HG03060 (cell line): ENCODE measurements around the gene NPY.

Experiments
- ATAC-seq: cut with Tn5 transposase; IDR thresholded peaks from one replicate; pipeline ENCODE4 v1.9.1; 2021; ENCODE audit warnings: low read depth, moderate number of reproducible peaks; ENCODE audit not compliant: unreplicated experiment

NPY gene

GRCh38 chr7:24312588-24312987 is 28.6 kb downstream of the NPY start:
- no peak for ATAC-seq

GRCh38 chr7:24313777-24314176 is 29.8 kb downstream of the NPY start:
- ATAC-seq, result no peak

- no peak for ATAC-seq
These were observed 32.4 kb downstream of the NPY start for GRCh38 chr7:24316340-24316739.

- ATAC-seq, result no peak
These were observed 34.3 kb downstream of the NPY start for GRCh38 chr7:24318326-24318725.

GRCh38 chr7:24319209-24319608 is 35.2 kb downstream of the NPY start:
- ATAC-seq, result no peak

GRCh38 chr7:24323961-24324480 is 40.0 kb downstream of the NPY start:
- ATAC-seq, result no peak

GRCh38 chr7:24325708-24326107 is 41.7 kb downstream of the NPY start:
- ATAC-seq, result no peak

GRCh38 chr7:24328050-24328449 is 44.1 kb downstream of the NPY start:
- ATAC-seq, result no peak

- ATAC-seq, result no peak
These were observed 44.9 kb downstream of the NPY start for GRCh38 chr7:24328894-24329293.

GRCh38 chr7:24334012-24334411 is 50.0 kb downstream of the NPY start:
- no peak for ATAC-seq

- ATAC-seq, result no peak
These were observed 50.6 kb downstream of the NPY start for GRCh38 chr7:24334627-24335026.

GRCh38 chr7:24336461-24336860 is 52.5 kb downstream of the NPY start:
- no peak for ATAC-seq

GRCh38 chr7:24337180-24337579 is 53.2 kb downstream of the NPY start:
- ATAC-seq, result no peak

- no peak for ATAC-seq
These were observed 55.6 kb downstream of the NPY start for GRCh38 chr7:24339575-24339974.

GRCh38 chr7:24340727-24341126 is 56.7 kb downstream of the NPY start:
- no peak for ATAC-seq
